Vagina (tissue), 2 donors: ENCODE data around the gene LRRC4. TPM values are rescaled to one million over a fixed set of nuclear protein-coding genes. Genes with fewer than 3 reads are reported as not detected.

Source experiments
- DNase-seq, 2 donors: peaks; one replicate each; pipeline ENCODE4 v3.0.0-alpha.2; 2017; ENCODE audit errors: extremely low spot score in 2 of 2
- H3K27ac ChIP-seq: fragments of 200-600 bp; sonication (generic); one replicate; pipeline ENCODE4 v1.5.1; 2019
- H3K27me3 ChIP-seq: fragments of 200-600 bp; sonication (generic); one replicate; pipeline ENCODE4 v1.5.1; 2019
- H3K36me3 ChIP-seq, 2 donors: fragments of 200-600 bp; sonication (generic); one replicate each; pipeline ENCODE4 v1.5.1; 2017 to 2019
- H3K4me1 ChIP-seq: fragments of 200-600 bp; sonication (generic); one replicate; pipeline ENCODE4 v1.5.1; 2019
- H3K4me3 ChIP-seq, 2 donors: fragments of 200-600 bp; sonication (generic); 1 replicate in 1 of 2; 2 replicates in 1 of 2; pipeline ENCODE4 v1.5.1; 2016 to 2019
- H3K9me3 ChIP-seq: fragments of 200-600 bp; sonication (generic); one replicate; pipeline ENCODE4 v1.5.1; 2019
- CTCF ChIP-seq, 3 experiments: fragments of 450-650 bp in 2 of 3; fragments of 200-600 bp in 1 of 3; sonication (generic) in 1 of 3; IDR thresholded peaks; one replicate each; pipeline ENCODE4 v1.5.1; 2017 to 2019; ENCODE audit warnings: antibody characterized with exemption in 3 of 3, mild to moderate bottlenecking in 2 of 3, moderate library complexity in 2 of 3
- POLR2A ChIP-seq, 2 donors: fragments of 450-650 bp; IDR thresholded peaks; one replicate each; pipeline ENCODE4 v1.6.1; 2017; ENCODE audit warnings: antibody characterized with exemption in 2 of 2, mild to moderate bottlenecking in 2 of 2, moderate library complexity in 2 of 2
- POLR2AphosphoS5 ChIP-seq, 2 donors: sonication (generic); formaldehyde crosslinking; IDR thresholded peaks; one replicate each; pipeline ENCODE4 v1.9.0; 2017; ENCODE audit warnings: antibody characterized with exemption in 2 of 2, mild to moderate bottlenecking in 2 of 2, low read depth in 1 of 2; ENCODE audit not compliant: insufficient read depth in 1 of 2
- intact Hi-C: fragments of 100-400 bp; cut with DNase I; formaldehyde crosslinking; loops from one replicate; pipeline ENCODE4 v1.15.1; 2023
- total RNA-seq: library from RNA; depleted of rRNA; stranded (reverse); fragments of >200 nt; gene quantifications from one replicate; pipeline ENCODE4 v1.2.3, GENCODE V29; 2016

The LRRC4 gene
- total RNA-seq, 1 donor from 2014 or later = 6.1 TPM

DNA sequence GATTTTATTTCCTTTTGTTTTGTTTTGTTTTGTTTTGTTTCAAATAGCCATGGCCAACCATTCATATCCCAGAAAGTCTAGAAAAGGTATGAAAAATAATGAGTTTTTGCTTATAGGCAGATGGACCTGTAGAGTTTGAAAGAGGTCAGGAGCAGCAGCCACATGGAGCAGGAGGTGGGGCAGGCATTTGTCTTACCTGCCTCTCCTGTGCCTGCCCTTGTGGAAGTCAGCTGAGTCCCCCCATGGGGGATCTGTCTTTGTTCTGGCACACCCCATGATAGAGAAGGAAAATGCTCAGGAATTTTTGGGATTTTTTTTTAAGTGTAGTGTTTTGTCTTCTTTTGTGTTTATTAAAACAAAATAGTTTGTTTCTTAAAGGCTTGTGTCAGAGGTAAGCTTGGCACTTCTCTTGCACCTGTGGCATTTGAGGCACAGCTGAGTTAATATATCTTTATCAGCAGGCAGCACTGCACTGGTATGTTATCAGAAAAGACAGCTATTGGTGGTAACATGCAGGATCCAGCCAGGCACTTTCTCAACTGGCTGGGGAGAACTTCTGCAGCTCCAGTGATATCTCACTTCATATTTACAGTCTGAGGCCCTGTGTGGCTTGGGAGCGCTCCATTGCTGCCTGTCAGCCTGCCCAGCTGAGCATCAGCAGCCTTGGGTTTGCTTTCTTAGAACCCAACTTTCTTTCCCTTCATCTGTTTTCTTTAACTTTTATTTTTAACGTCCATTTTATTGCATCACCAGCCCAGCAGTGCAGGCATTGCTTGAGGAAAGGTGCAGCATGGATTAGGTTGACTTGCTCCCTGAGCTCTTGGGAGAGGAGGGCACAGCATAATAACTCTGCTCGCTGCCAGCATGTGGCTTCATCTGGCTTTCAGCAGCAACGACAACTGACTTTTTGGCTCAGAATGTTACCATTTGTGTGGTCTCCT is 44.4 kb downstream of the LRRC4 start:
- Histone ChIP-seq H3K9me3 (no peaks in the 10 kb centered on the region), H3K27me3 (no peaks in the 10 kb centered on the region), H3K4me1 (peaks cover 9% of the 10 kb centered on the region), H3K4me3 (no peak overlapping the region), H3K36me3 (peaks cover 0 to 9% of the 10 kb centered on the region in 2 donors), H3K27ac (no peak overlapping the region)
- intact Hi-C loops = no loop called here
- no peak for TF ChIP-seq POLR2A (IDR thresholded peaks at IDR 0.05)
- no peak for TF ChIP-seq POLR2AphosphoS5 (IDR thresholded peaks at IDR 0.05; ENCODE audit: insufficient read depth in 1 of 2, low read depth in 1 of 2)
- TF ChIP-seq CTCF (IDR thresholded peaks at IDR 0.05) = no peak
- no peak for DNase-seq

DNA sequence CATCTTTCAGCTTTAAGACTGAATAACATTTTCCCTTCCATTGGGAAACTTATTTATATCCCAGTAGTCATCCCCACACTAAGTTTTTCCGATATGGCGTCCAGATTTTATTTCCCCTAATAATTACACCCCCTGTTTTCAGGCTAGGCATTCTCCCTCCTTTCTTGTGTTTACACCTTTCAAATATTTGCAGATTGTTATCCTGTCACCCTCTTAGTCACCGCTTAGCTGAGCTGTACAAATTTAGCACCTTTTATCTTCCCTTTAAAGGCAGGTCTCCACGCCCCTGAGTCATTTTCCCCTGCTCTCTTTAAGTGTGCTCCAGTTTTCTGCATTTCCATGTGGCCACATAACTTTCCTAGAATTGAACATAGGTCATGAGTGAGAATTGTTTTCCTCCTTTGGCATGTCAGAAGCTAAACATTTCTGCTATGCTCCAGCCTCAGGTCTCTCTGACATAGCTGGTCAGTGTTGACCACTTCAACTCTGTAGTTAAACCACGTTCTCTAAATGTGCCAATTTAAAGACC is 47.4 kb downstream of the LRRC4 start:
- H3K27ac ChIP-seq = no peak overlapping the region
- H3K4me3 ChIP-seq = no peak overlapping the region
- intact Hi-C loops = no loop called here
- no peaks in the 10 kb centered on the region for H3K27me3 ChIP-seq
- H3K9me3 ChIP-seq = no peaks in the 10 kb centered on the region
- no peak for DNase-seq
- TF ChIP-seq POLR2AphosphoS5 (IDR thresholded peaks at IDR 0.05; ENCODE audit: insufficient read depth in 1 of 2, low read depth in 1 of 2) = no peak
- TF ChIP-seq POLR2A (IDR thresholded peaks at IDR 0.05) = no peak
- no peak for TF ChIP-seq CTCF (IDR thresholded peaks at IDR 0.05)
- H3K4me1 ChIP-seq = peaks cover 9% of the 10 kb centered on the region
- no peaks in the 10 kb centered on the region for H3K36me3 ChIP-seq

- peaks cover 9% of the 10 kb centered on the region for H3K4me1 ChIP-seq
- H3K36me3 ChIP-seq = no peaks in the 10 kb centered on the region
- DNase-seq = no peak
Measured at GRCh38 chr7:127981965-127982364, 49.3 kb downstream of the LRRC4 start.

DNA sequence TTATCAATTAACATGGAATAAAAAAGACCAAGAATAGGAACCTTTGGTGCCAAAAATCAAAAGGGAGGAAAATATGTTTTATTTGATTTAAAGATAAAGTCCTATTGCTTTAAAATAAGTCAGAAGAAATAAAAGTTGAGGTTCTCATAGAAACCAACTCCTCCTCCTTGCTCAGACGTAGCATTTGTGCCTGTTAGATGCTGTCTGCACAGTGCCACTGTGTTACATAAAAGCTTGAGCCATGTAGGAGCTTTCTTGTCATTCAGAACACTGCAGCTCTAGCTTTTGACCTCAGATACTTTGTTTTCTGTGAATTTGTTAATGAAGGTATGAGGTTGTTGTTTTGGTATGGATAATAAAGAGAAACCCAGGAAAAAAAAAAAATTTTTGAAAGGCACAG is 50.3 kb downstream of the LRRC4 start:
- DNase-seq = no peak
- intact Hi-C loops = no loop called here
- Histone ChIP-seq H3K27ac (no peak overlapping the region), H3K27me3 (no peaks in the 10 kb centered on the region), H3K4me3 (no peak overlapping the region), H3K36me3 (no peaks in the 10 kb centered on the region), H3K4me1 (peaks cover 9% of the 10 kb centered on the region), H3K9me3 (no peaks in the 10 kb centered on the region)
- TF ChIP-seq POLR2AphosphoS5 (IDR thresholded peaks at IDR 0.05; ENCODE audit: insufficient read depth in 1 of 2, low read depth in 1 of 2) (no peak), POLR2A (IDR thresholded peaks at IDR 0.05) (no peak), CTCF (IDR thresholded peaks at IDR 0.05) (no peak)

More at GRCh38 chr7:127981965-127982364, 49.3 kb downstream of the LRRC4 start:
- intact Hi-C loops = no loop called here
- Histone ChIP-seq H3K27me3 (no peaks in the 10 kb centered on the region), H3K4me3 (no peak overlapping the region), H3K9me3 (no peaks in the 10 kb centered on the region), H3K27ac (no peak overlapping the region)
- TF ChIP-seq POLR2A (IDR thresholded peaks at IDR 0.05) = no peak
- no peak for TF ChIP-seq POLR2AphosphoS5 (IDR thresholded peaks at IDR 0.05; ENCODE audit: insufficient read depth in 1 of 2, low read depth in 1 of 2)
- no peak for TF ChIP-seq CTCF (IDR thresholded peaks at IDR 0.05)

GRCh38 chr7:127979728-127980126 is 51.5 kb downstream of the LRRC4 start:
- no peak for DNase-seq
- no peak for TF ChIP-seq POLR2A (IDR thresholded peaks at IDR 0.05)
- no peak for TF ChIP-seq CTCF (IDR thresholded peaks at IDR 0.05)
- no peak for TF ChIP-seq POLR2AphosphoS5 (IDR thresholded peaks at IDR 0.05; ENCODE audit: insufficient read depth in 1 of 2, low read depth in 1 of 2)
- Histone ChIP-seq H3K4me3 (no peak overlapping the region), H3K27me3 (no peaks in the 10 kb centered on the region), H3K4me1 (peaks cover 9% of the 10 kb centered on the region), H3K9me3 (no peaks in the 10 kb centered on the region), H3K36me3 (no peaks in the 10 kb centered on the region), H3K27ac (no peak overlapping the region)
- intact Hi-C loops = no loop called here
